Vagina (tissue), 2 donors: Measurements from ENCODE around the gene TMPRSS3. TPM values are rescaled to one million over a fixed set of nuclear protein-coding genes. Genes with fewer than 3 reads are reported as not detected.

Source experiments
- DNase-seq, 2 donors: peaks; one replicate each; pipeline ENCODE4 v3.0.0-alpha.2; 2017; ENCODE audit errors: extremely low spot score in 2 of 2
- H3K27ac ChIP-seq: fragments of 200-600 bp; sonication (generic); one replicate; pipeline ENCODE4 v1.5.1; 2019
- H3K27me3 ChIP-seq: fragments of 200-600 bp; sonication (generic); one replicate; pipeline ENCODE4 v1.5.1; 2019
- H3K36me3 ChIP-seq, 2 donors: fragments of 200-600 bp; sonication (generic); one replicate each; pipeline ENCODE4 v1.5.1; 2017 to 2019
- H3K4me1 ChIP-seq: fragments of 200-600 bp; sonication (generic); one replicate; pipeline ENCODE4 v1.5.1; 2019
- H3K4me3 ChIP-seq, 2 donors: fragments of 200-600 bp; sonication (generic); 1 replicate in 1 of 2; 2 replicates in 1 of 2; pipeline ENCODE4 v1.5.1; 2016 to 2019
- H3K9me3 ChIP-seq: fragments of 200-600 bp; sonication (generic); one replicate; pipeline ENCODE4 v1.5.1; 2019
- CTCF ChIP-seq, 3 experiments: fragments of 450-650 bp in 2 of 3; fragments of 200-600 bp in 1 of 3; sonication (generic) in 1 of 3; IDR thresholded peaks; one replicate each; pipeline ENCODE4 v1.5.1; 2017 to 2019; ENCODE audit warnings: antibody characterized with exemption in 3 of 3, mild to moderate bottlenecking in 2 of 3, moderate library complexity in 2 of 3
- POLR2A ChIP-seq, 2 donors: fragments of 450-650 bp; IDR thresholded peaks; one replicate each; pipeline ENCODE4 v1.6.1; 2017; ENCODE audit warnings: antibody characterized with exemption in 2 of 2, mild to moderate bottlenecking in 2 of 2, moderate library complexity in 2 of 2
- POLR2AphosphoS5 ChIP-seq, 2 donors: sonication (generic); formaldehyde crosslinking; IDR thresholded peaks; one replicate each; pipeline ENCODE4 v1.9.0; 2017; ENCODE audit warnings: antibody characterized with exemption in 2 of 2, mild to moderate bottlenecking in 2 of 2, low read depth in 1 of 2; ENCODE audit not compliant: insufficient read depth in 1 of 2
- intact Hi-C: fragments of 100-400 bp; cut with DNase I; formaldehyde crosslinking; loops from one replicate; pipeline ENCODE4 v1.15.1; 2023
- total RNA-seq: library from RNA; depleted of rRNA; stranded (reverse); fragments of >200 nt; gene quantifications from one replicate; pipeline ENCODE4 v1.2.3, GENCODE V29; 2016

Gene TMPRSS3
- total RNA-seq, 1 donor from 2014 or later, result 0.25 TPM

DNA sequence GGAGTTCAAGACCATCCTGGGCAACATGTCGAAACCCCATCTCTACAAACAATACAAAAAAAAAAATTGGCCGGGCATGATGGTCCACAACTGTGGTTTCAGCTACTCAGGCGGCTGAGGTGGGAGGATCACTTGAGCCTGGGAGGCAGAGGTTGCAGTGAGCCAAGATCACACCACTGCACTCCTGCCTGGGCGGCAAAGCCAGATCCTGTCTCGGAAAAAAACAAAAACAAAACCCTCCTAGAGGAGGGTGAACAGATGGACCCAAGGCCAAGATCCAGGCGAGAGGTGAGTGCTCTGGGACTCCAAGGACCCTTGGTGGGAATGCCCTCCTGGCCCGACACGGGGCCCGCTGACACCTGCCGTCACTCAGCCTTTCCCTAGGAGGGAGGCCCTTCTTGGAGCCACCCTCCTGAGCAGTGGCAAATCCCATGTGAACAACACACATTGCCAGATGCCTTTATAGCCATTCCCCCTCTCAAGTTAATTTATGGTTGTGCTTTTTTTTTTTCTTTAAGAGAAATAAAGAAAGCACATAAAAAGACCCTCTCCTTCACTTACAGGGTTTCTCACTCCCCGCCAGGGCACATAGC is 45.4 kb downstream of the TMPRSS3 start:
- no peak for TF ChIP-seq POLR2AphosphoS5 (IDR thresholded peaks at IDR 0.05; ENCODE audit: insufficient read depth in 1 of 2, low read depth in 1 of 2)
- no peaks in the 10 kb centered on the region for H3K36me3 ChIP-seq
- no peak overlapping the region for H3K4me3 ChIP-seq
- no peaks in the 10 kb centered on the region for H3K27me3 ChIP-seq
- DNase-seq, result peak in 1 of 2 donors; percentile 16
- no peaks in the 10 kb centered on the region for H3K9me3 ChIP-seq
- intact Hi-C loops, result no loop called here
- H3K27ac ChIP-seq, result no peak overlapping the region
- H3K4me1 ChIP-seq, result no peaks in the 10 kb centered on the region

- no peaks in the 10 kb centered on the region for H3K9me3 ChIP-seq
- DNase-seq, result peak in 1 of 2 donors; percentile 79
- H3K4me3 ChIP-seq, result no peak overlapping the region
- H3K27me3 ChIP-seq, result no peaks in the 10 kb centered on the region
- intact Hi-C loops, result no loop called here
- no peaks in the 10 kb centered on the region for H3K4me1 ChIP-seq
- no peak overlapping the region for H3K27ac ChIP-seq
- H3K36me3 ChIP-seq, result no peaks in the 10 kb centered on the region
- TF ChIP-seq POLR2A (IDR thresholded peaks at IDR 0.05) (no peak), CTCF (IDR thresholded peaks at IDR 0.05) (no peak), POLR2AphosphoS5 (IDR thresholded peaks at IDR 0.05; ENCODE audit: insufficient read depth in 1 of 2, low read depth in 1 of 2) (no peak)
These were observed 46.2 kb downstream of the TMPRSS3 start for GRCh38 chr21:42349420-42350317.

DNA sequence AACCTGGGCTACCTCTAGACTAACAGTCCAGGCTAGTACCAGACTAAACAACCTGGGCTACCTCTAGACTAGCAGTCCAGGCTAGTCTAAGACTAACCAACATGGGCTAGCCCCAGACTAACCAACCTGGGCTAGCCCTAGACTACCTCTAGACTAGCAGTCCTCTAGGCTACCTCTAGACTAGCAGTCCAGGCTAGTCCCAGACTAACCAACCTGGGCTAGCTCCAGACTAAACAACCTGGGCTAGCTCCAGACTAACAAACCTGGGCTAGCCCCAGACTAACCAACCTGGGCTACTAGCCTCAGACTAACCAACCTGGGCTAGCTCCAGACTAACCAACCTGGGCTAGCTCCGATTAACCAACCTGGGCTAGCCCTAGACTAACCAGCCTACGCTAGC is 47.1 kb downstream of the TMPRSS3 start:
- Histone ChIP-seq H3K36me3 (no peaks in the 10 kb centered on the region), H3K27ac (no peak overlapping the region), H3K4me1 (no peaks in the 10 kb centered on the region), H3K9me3 (no peaks in the 10 kb centered on the region), H3K27me3 (no peaks in the 10 kb centered on the region), H3K4me3 (no peak overlapping the region)
- TF ChIP-seq CTCF (IDR thresholded peaks at IDR 0.05) (no peak), POLR2AphosphoS5 (IDR thresholded peaks at IDR 0.05; ENCODE audit: insufficient read depth in 1 of 2, low read depth in 1 of 2) (no peak), POLR2A (IDR thresholded peaks at IDR 0.05) (no peak)
- intact Hi-C loops, result no loop called here
- DNase-seq, result no peak

GRCh38 chr21:42347601-42348327 is 48.1 kb downstream of the TMPRSS3 start:
- no peaks in the 10 kb centered on the region for H3K36me3 ChIP-seq
- no peak overlapping the region for H3K27ac ChIP-seq
- intact Hi-C loops, result no loop called here
- H3K9me3 ChIP-seq, result no peaks in the 10 kb centered on the region
- H3K4me1 ChIP-seq, result no peaks in the 10 kb centered on the region
- no peak overlapping the region for H3K4me3 ChIP-seq
- no peaks in the 10 kb centered on the region for H3K27me3 ChIP-seq
- no peak for TF ChIP-seq CTCF (IDR thresholded peaks at IDR 0.05)
- TF ChIP-seq POLR2A (IDR thresholded peaks at IDR 0.05), result no peak
- no peak for TF ChIP-seq POLR2AphosphoS5 (IDR thresholded peaks at IDR 0.05; ENCODE audit: insufficient read depth in 1 of 2, low read depth in 1 of 2)
- DNase-seq, result peak in 1 of 2 donors; percentile 82

- Histone ChIP-seq H3K27me3 (no peaks in the 10 kb centered on the region), H3K9me3 (no peaks in the 10 kb centered on the region), H3K36me3 (no peaks in the 10 kb centered on the region), H3K27ac (no peak overlapping the region), H3K4me3 (no peak overlapping the region), H3K4me1 (no peaks in the 10 kb centered on the region)
- no peak for TF ChIP-seq POLR2A (IDR thresholded peaks at IDR 0.05)
- no peak for TF ChIP-seq CTCF (IDR thresholded peaks at IDR 0.05)
- no peak for TF ChIP-seq POLR2AphosphoS5 (IDR thresholded peaks at IDR 0.05; ENCODE audit: insufficient read depth in 1 of 2, low read depth in 1 of 2)
- intact Hi-C loops, result no loop called here
- peak in 1 of 2 donors; percentile 88 for DNase-seq
These were observed 48.8 kb downstream of the TMPRSS3 start for GRCh38 chr21:42346866-42347600.
